HG03095 (cell line): ENCODE data around the gene BIRC3.
"Not testable (repeated sequence)": the region's sequence is repeated elsewhere in the genome, so short reads cannot be mapped to it uniquely, and the experiment has no call there.

Experiments used
- ATAC-seq: cut with Tn5 transposase; IDR thresholded peaks from one replicate; pipeline ENCODE4 v1.9.1; 2021; ENCODE audit warnings: moderate library complexity; ENCODE audit not compliant: unreplicated experiment

BIRC3 gene

GRCh38 chr11:102367364-102367763 lies 50.1 kb downstream of the BIRC3 start:
- ATAC-seq, result no peak

GRCh38 chr11:102368472-102368871 lies 51.2 kb downstream of the BIRC3 start:
- peak; percentile 100 for ATAC-seq

GRCh38 chr11:102374633-102375424 lies 57.5 kb downstream of the BIRC3 start:
- not testable (repeated sequence) for ATAC-seq

GRCh38 chr11:102375720-102376399 lies 58.6 kb downstream of the BIRC3 start:
- no peak for ATAC-seq

- ATAC-seq, result no peak
Measured at GRCh38 chr11:102377891-102378290, 60.6 kb downstream of the BIRC3 start.

- no peak for ATAC-seq
Measured at GRCh38 chr11:102378818-102379217, 61.5 kb downstream of the BIRC3 start.

GRCh38 chr11:102382384-102382783 lies 65.1 kb downstream of the BIRC3 start:
- no peak for ATAC-seq

- ATAC-seq, result no peak
Measured at GRCh38 chr11:102383839-102384238, 66.6 kb downstream of the BIRC3 start.

GRCh38 chr11:102384419-102385079 lies 67.3 kb downstream of the BIRC3 start:
- ATAC-seq, result no peak

- no peak for ATAC-seq
Measured at GRCh38 chr11:102385085-102386007, 68.1 kb downstream of the BIRC3 start.

GRCh38 chr11:102386136-102386734 lies 69.0 kb downstream of the BIRC3 start:
- ATAC-seq, result no peak

GRCh38 chr11:102387043-102387781 lies 69.9 kb downstream of the BIRC3 start:
- ATAC-seq, result no peak
